Measurements from ENCODE around the gene DOLK. TPM values are rescaled to one million over a fixed set of nuclear protein-coding genes. Genes with fewer than 3 reads are reported as not detected.

DOLK gene
- total RNA-seq, 1 experiment from 2014 or later, result 12.0 TPM

DNA sequence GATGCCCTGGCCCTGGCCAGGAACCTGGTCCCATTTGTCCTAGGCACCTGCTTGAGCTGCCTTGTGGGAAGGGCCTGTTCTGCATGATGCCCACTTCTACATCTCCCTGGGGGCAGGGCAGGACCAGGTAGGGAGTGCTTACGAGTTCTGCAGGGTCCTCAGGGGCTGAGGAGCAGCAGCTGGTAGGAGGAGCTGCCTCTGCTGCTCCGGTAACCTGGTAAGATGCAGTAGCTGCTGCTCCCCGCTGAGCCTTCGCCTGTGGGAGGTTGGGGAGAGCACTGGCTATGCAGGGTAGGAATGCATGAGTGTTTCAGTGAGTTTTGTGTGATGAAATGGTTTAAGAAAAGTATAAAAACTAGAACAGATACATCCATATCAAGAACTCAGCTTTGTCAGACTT, 51.8 kb downstream of the DOLK start (continued):
- TF ChIP-seq SP1 (IDR thresholded peaks at IDR 0.05; ENCODE audit: low read depth) (no peak), ZFX (IDR thresholded peaks at IDR 0.05) (no peak), SIN3A (IDR thresholded peaks at IDR 0.05; ENCODE audit: low read depth) (no peak)

Other genes with a start within 250 kb of the DOLK start
- 37.9 TPM for gene PKN3, start 245.1 kb downstream of the DOLK start, total RNA-seq (2021; ENCODE audit: unreplicated experiment)
- 57.6 TPM for gene ZDHHC12, start 223.5 kb downstream of the DOLK start, total RNA-seq (2021; ENCODE audit: unreplicated experiment)
- 18.0 TPM for gene ZER1, start 175.7 kb downstream of the DOLK start, total RNA-seq (2021; ENCODE audit: unreplicated experiment)
- gene TBC1D13, start 160.3 kb downstream of the DOLK start, total RNA-seq (2021; ENCODE audit: unreplicated experiment), result 17.5 TPM
- gene ENDOG, start 129.1 kb downstream of the DOLK start, total RNA-seq (2021; ENCODE audit: unreplicated experiment), result 27.2 TPM
- gene SPOUT1, start 117.8 kb downstream of the DOLK start, total RNA-seq (2021; ENCODE audit: unreplicated experiment), result 70.4 TPM
- gene KYAT1, start 65.7 kb downstream of the DOLK start, total RNA-seq (2021; ENCODE audit: unreplicated experiment), result 10.1 TPM
- gene LRRC8A, start 65.5 kb downstream of the DOLK start, total RNA-seq (2021; ENCODE audit: unreplicated experiment), result 22.0 TPM
- 0.32 TPM for gene PHYHD1, start 26.6 kb downstream of the DOLK start, total RNA-seq (2021; ENCODE audit: unreplicated experiment)
- 115 TPM for gene NUP188, start 96 bp upstream of the DOLK start, total RNA-seq (2021; ENCODE audit: unreplicated experiment)
- gene SH3GLB2, start 80.7 kb upstream of the DOLK start, total RNA-seq (2021; ENCODE audit: unreplicated experiment), result 87.9 TPM
- 23.7 TPM for gene MIGA2, start 89.0 kb upstream of the DOLK start, total RNA-seq (2021; ENCODE audit: unreplicated experiment)
- 17.4 TPM for gene DOLPP1, start 133.5 kb upstream of the DOLK start, total RNA-seq (2021; ENCODE audit: unreplicated experiment)
- gene CRAT, start 163.2 kb upstream of the DOLK start, total RNA-seq (2021; ENCODE audit: unreplicated experiment), result 29.0 TPM
- gene PTPA, start 163.8 kb upstream of the DOLK start, total RNA-seq (2021; ENCODE audit: unreplicated experiment), result 177 TPM
- 195 TPM for gene IER5L, start 230.7 kb upstream of the DOLK start, total RNA-seq (2021; ENCODE audit: unreplicated experiment)